DOHH2 (cell line): ENCODE results near the gene PTPRN2.

Experiments used
- H3F3A ChIP-seq: fragments of 200-600 bp; sonication (generic), shearing (Covaris generic); 2 replicates; pipeline ENCODE4 v1.6.0; 2016; ENCODE audit warnings: antibody characterized with exemption, mild to moderate bottlenecking; ENCODE audit not compliant: control insufficient read depth, insufficient read depth
- H3K27ac ChIP-seq: fragments of 200-600 bp; sonication (generic); 2 replicates; pipeline ENCODE4 v1.5.1; 2014; ENCODE audit warnings: low read depth, mild to moderate bottlenecking, low read length, moderate library complexity
- H3K27me3 ChIP-seq: fragments of 200-600 bp; sonication (generic); 2 replicates; pipeline ENCODE4 v1.6.1; 2014; ENCODE audit warnings: mild to moderate bottlenecking, low read length, mixed read lengths; ENCODE audit not compliant: control insufficient read depth
- H3K36me3 ChIP-seq: fragments of 200-600 bp; sonication (generic); 2 replicates; pipeline ENCODE4 v1.6.1; 2014; ENCODE audit warnings: mild to moderate bottlenecking, low read length, moderate library complexity, mixed read lengths; ENCODE audit not compliant: control insufficient read depth
- H3K4me1 ChIP-seq: fragments of 200-600 bp; sonication (generic); 2 replicates; pipeline ENCODE4 v1.6.1; 2014; ENCODE audit warnings: mild to moderate bottlenecking, low read length, mixed read lengths; ENCODE audit not compliant: control insufficient read depth
- H3K4me2 ChIP-seq: fragments of 200-600 bp; sonication (generic); 2 replicates; pipeline ENCODE4 v1.6.0; 2014; ENCODE audit warnings: mild to moderate bottlenecking, low read length, moderate library complexity
- H3K4me3 ChIP-seq: fragments of 200-600 bp; sonication (generic); 2 replicates; pipeline ENCODE4 v1.5.1; 2014; ENCODE audit warnings: mild to moderate bottlenecking, low read length, mixed read lengths
- H3K79me2 ChIP-seq: fragments of 200-600 bp; sonication (generic); 2 replicates; pipeline ENCODE4 v1.6.1; 2014; ENCODE audit warnings: mild to moderate bottlenecking, low read length, mixed read lengths; ENCODE audit not compliant: control insufficient read depth
- H3K9me2 ChIP-seq: fragments of 200-600 bp; sonication (generic); replicated peaks from 2 replicates; pipeline ENCODE4 v1.6.1; 2014; ENCODE audit warnings: mild to moderate bottlenecking, low read length, mixed read lengths; ENCODE audit not compliant: control insufficient read depth
- H3K9me3 ChIP-seq: fragments of 200-600 bp; sonication (generic); 2 replicates; pipeline ENCODE4 v1.6.1; 2014; ENCODE audit warnings: antibody characterized with exemption, low read length, mixed read lengths; ENCODE audit not compliant: control insufficient read depth, insufficient read depth
- H4K20me1 ChIP-seq: fragments of 200-600 bp; sonication (generic); 2 replicates; pipeline ENCODE4 v1.6.0; 2014; ENCODE audit warnings: low read depth, mild to moderate bottlenecking, antibody characterized with exemption, low read length, moderate library complexity; ENCODE audit not compliant: control insufficient read depth, insufficient read depth
- CTCF ChIP-seq: fragments of 200-600 bp; sonication (generic); IDR thresholded peaks from one replicate; pipeline ENCODE4 v1.5.1; 2014; ENCODE audit warnings: antibody characterized with exemption, mild to moderate bottlenecking, low read depth, low read length; ENCODE audit not compliant: poor library complexity, severe bottlenecking
- EZH2phosphoT487 ChIP-seq: fragments of 200-600 bp; sonication (generic); IDR thresholded peaks from 2 replicates; pipeline ENCODE4 v1.6.1; 2017; ENCODE audit warnings: borderline replicate concordance, mild to moderate bottlenecking, antibody characterized with exemption, low read length, moderate library complexity, mixed read lengths

The PTPRN2 gene

DNA sequence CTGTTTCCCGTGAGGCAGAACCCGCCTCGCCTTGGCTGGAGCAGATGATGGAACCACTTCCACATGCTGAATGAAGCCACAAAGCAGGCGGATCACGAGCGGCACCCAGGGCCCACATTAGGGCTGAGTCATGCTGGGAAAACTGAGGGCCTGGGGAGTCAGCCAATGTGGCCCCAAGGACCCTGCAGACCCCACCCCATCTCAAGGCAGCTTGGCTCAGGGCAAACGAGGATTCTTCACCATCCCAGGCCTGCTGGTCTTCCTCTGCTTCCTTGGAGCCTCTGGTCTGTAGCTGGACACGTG lies 762.9 kb downstream of the PTPRN2 start:
- Histone ChIP-seq H3K9me3 (peaks cover 38% of the 10 kb centered on the region; the same call in 1 of the 2 replicates), H3K4me1 (no peaks in the 10 kb centered on the region)
- TF ChIP-seq EZH2phosphoT487 (no peak), CTCF (no peak)

DNA sequence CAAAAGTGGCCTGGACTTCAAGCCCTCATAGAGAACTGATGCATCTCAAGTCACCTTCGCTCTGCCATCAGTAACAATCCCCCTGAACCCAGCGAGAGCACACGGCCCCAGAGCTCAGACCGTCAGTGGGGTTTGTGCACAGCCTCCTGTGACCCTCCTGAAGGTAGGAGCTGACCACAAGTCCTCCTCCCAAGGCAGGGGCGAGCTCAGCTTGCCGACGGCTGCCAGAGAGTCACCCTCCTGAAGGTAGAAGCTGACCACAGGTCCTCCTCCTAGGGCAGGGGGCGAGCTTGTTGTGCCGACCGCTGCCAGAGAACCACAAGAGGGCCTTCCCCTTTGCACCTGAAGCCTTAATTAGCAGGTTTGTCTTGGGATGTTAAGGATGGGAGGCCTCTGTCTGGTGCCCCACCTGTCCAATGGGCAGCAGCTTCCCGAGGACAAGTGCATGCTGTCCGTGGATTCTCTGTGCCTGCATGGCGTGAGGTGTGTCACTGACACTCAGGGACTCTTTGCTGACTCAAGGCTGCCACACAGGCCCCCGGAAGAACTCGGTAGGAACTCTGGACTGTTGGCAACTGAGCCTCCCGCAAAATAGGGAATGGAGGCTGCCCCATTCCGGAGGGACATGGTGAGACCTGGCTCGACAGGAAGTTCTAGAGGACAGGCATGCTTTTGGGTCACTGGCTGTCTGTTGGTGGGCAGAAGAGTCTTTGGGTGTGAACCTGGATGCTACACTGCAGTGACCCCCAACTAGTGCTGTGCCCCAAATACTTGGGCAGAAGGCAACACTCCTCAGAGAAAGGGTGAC lies 763.4 kb downstream of the PTPRN2 start:
- Histone ChIP-seq H4K20me1 (no peaks in the 10 kb centered on the region), H3K4me2 (no peak overlapping the region), H3K9me2 (no peaks in the 10 kb centered on the region), H3K9me3 (peaks cover 40% of the 10 kb centered on the region; the same call in 1 of the 2 replicates), H3F3A (no peaks in the 10 kb centered on the region), H3K36me3 (no peaks in the 10 kb centered on the region), H3K4me1 (no peaks in the 10 kb centered on the region), H3K4me3 (no peak overlapping the region), H3K27ac (no peak overlapping the region), H3K79me2 (no peaks in the 10 kb centered on the region), H3K27me3 (no peaks in the 10 kb centered on the region)
- no peak for TF ChIP-seq EZH2phosphoT487
- no peak for TF ChIP-seq CTCF

More for the DNA sequence above, 762.9 kb downstream of the PTPRN2 start:
- H3K27me3 ChIP-seq: no peaks in the 10 kb centered on the region
- H3K79me2 ChIP-seq: no peaks in the 10 kb centered on the region
- H3F3A ChIP-seq: no peaks in the 10 kb centered on the region
- no peak overlapping the region for H3K4me2 ChIP-seq
- H4K20me1 ChIP-seq: no peaks in the 10 kb centered on the region
- H3K9me2 ChIP-seq: no peaks in the 10 kb centered on the region
- no peak overlapping the region for H3K4me3 ChIP-seq
- H3K27ac ChIP-seq: no peak overlapping the region
- H3K36me3 ChIP-seq: no peaks in the 10 kb centered on the region

- Histone ChIP-seq H3K27me3 (no peaks in the 10 kb centered on the region), H3K9me3 (peaks cover 45% of the 10 kb centered on the region; the same call in 1 of the 2 replicates), H3K9me2 (no peaks in the 10 kb centered on the region), H3K36me3 (no peaks in the 10 kb centered on the region), H3K4me1 (no peaks in the 10 kb centered on the region), H3K4me3 (no peak overlapping the region), H3K4me2 (no peak overlapping the region), H4K20me1 (no peaks in the 10 kb centered on the region), H3K27ac (no peak overlapping the region), H3K79me2 (no peaks in the 10 kb centered on the region), H3F3A (no peaks in the 10 kb centered on the region)
- TF ChIP-seq CTCF: no peak
- TF ChIP-seq EZH2phosphoT487: no peak
These were observed 765.0 kb downstream of the PTPRN2 start for GRCh38 chr7:157822688-157823031.
